GM12864 (cell line): ENCODE measurements around the gene FXYD1.

Experiments
- DNase-seq: peaks from one replicate; pipeline ENCODE4 v3.0.0-alpha.2; 2011; ENCODE audit warnings: low read depth
- H3K4me3 ChIP-seq: 2 replicates; pipeline ENCODE4 v1.5.1; 2011; ENCODE audit warnings: mild to moderate bottlenecking, low read depth, low read length, control low read depth
- TF ChIP-seq, protein P1 (sequence below): IDR thresholded peaks from 2 replicates; pipeline ENCODE4 v1.5.1; 2011; ENCODE audit warnings: low read depth, mild to moderate bottlenecking, moderate library complexity, low read length, control low read depth, inconsistent platforms; ENCODE audit errors: missing control alignments

FXYD1 gene

GRCh38 chr19:35122687-35123551 lies 15.7 kb upstream of the FXYD1 start:
- TF ChIP-seq, protein P1, sequence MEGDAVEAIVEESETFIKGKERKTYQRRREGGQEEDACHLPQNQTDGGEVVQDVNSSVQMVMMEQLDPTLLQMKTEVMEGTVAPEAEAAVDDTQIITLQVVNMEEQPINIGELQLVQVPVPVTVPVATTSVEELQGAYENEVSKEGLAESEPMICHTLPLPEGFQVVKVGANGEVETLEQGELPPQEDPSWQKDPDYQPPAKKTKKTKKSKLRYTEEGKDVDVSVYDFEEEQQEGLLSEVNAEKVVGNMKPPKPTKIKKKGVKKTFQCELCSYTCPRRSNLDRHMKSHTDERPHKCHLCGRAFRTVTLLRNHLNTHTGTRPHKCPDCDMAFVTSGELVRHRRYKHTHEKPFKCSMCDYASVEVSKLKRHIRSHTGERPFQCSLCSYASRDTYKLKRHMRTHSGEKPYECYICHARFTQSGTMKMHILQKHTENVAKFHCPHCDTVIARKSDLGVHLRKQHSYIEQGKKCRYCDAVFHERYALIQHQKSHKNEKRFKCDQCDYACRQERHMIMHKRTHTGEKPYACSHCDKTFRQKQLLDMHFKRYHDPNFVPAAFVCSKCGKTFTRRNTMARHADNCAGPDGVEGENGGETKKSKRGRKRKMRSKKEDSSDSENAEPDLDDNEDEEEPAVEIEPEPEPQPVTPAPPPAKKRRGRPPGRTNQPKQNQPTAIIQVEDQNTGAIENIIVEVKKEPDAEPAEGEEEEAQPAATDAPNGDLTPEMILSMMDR, result no peak
- no peak overlapping the region for H3K4me3 ChIP-seq
- no peak for DNase-seq

GRCh38 chr19:35123573-35123972 lies 15.1 kb upstream of the FXYD1 start:
- H3K4me3 ChIP-seq, result no peak overlapping the region
- TF ChIP-seq, protein P1, result no peak
- no peak for DNase-seq

DNA sequence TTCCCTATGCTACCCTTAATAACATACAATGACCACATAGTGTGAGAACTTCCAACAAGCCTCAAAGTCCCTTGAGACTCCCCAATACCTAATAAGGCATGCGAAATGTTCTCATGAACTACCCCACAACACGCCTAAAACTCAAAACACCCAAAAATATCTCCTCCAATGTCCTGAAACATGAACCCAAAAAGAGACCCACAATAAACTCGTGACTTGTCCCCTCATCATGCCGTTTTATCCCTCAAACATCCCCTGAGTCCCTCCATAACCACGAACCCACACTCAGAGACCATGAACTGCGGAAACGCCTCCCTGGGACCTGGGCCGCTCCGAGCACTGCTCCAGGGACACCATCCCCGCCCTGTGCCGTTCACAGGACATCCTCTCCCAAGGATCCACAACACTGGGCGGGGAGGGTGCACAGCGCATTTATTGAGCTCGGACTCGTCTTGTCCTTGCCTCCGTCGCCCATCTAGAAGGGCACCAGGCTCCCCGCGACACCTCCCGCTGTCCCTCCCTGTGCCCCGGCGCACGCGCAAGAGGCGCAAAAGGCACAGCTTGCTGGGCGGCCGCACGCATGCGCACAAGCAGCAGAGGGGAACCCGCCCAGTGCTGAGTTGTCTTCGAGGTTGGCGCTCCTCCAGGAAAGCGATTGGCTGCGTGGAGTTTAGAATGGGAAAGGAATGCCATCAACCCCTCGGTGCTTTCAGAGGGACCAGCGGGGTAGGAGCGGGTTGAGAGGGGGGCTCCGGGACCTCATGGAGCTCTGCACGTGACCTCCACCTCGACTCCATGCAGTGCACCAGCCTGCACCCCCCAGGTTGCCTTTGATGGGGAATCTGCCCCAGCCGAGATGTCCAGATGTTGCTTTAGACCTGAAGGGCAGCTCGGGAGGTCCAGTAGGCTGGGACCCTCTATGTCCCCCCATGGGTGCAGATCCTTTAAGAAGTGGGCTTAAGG lies 14.2 kb upstream of the FXYD1 start:
- TF ChIP-seq, protein P1, result no peak
- H3K4me3 ChIP-seq, result peak overlapping the region; percentile 52

DNA sequence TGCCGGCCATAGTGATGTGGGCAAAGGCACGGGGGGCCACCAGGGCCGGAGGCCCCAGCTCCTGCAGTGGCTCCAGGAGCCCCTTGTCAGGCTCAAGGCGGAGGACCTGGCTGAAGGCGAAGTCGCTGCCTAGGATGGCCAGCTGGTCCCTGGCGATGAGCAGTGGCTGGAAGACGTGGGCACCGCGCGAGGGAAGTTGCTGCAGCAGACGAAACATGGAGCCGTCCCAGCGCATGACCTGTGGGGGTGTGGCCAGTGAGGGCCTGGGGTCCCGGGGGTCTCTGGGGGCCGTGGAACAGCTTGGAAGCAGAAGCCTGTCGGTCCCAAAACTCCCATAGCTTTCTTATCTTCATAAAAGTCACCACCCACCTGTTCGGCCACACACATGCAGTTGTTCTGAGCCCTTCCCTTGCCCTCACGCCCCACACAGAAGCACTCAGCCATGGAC lies 13.3 kb upstream of the FXYD1 start:
- no peak overlapping the region for H3K4me3 ChIP-seq
- TF ChIP-seq, protein P1, result no peak
- DNase-seq, result no peak

More for the DNA sequence above, 14.2 kb upstream of the FXYD1 start:
- peak; percentile 45 for DNase-seq

GRCh38 chr19:35125749-35126623 lies 12.6 kb upstream of the FXYD1 start:
- H3K4me3 ChIP-seq, result no peak overlapping the region
- TF ChIP-seq, protein P1, result no peak
- DNase-seq, result no peak

DNA sequence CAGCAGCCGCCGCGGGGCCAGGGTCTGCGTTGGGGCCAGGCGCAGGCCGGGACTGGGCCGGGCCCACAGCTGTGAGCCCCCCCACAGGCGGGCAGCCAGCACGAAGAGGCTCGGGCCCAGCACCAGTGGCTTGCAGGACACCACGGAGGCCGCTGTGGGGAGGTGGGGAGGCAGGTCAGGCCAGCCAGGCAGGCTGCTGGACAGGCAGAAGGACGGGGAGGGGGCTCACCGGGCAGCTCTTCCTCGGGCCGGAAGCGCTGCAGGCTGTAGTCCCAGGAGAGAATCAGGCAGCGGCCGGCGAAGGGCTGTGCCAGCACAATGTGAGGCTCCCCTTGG lies 12.0 kb upstream of the FXYD1 start:
- H3K4me3 ChIP-seq, result no peak overlapping the region
- TF ChIP-seq, protein P1, result no peak
- DNase-seq, result no peak
